Ammon's horn (tissue), 1 donor: Measurements from ENCODE around the gene NAALADL1.

ENCODE experiments used
- DNase-seq: peaks from one replicate; pipeline ENCODE4 v3.0.0-alpha.2; 2016; ENCODE audit warnings: low spot score

Gene NAALADL1

GRCh38 chr11:65058419-65059054, at the start of gene NAALADL1:
Gene NAALADL1 (minus strand): TSS chr11:65058553. CDS start chr11:65058521, 32 bp downstream.
- no peak for DNase-seq

- DNase-seq, result no peak
These were observed 49.6 kb upstream of the NAALADL1 start for GRCh38 chr11:65107751-65108468.

- DNase-seq, result no peak
These were observed 48.7 kb upstream of the NAALADL1 start for GRCh38 chr11:65107078-65107477.

DNA sequence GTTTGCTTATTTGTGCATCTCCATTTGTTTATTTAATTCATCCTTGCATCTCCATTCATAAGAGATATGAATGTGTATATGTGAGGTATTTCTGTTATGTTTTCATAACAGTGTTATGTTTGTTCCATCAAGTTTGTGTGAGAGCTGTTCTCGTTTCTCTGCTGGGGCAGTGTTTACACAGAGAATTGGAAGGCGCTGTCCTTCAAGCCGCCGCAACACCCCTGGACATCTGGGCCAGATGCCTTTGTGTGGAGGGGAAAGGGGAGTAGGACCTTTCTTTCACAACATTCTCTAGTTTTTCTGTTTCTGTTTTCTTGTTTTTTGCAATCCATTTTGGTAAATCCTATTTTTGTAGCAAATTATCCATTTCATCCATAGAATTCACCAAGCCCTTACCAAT, 46.3 kb upstream of the NAALADL1 start:
- no peak for DNase-seq

- DNase-seq, result no peak
These were observed 45.1 kb upstream of the NAALADL1 start for GRCh38 chr11:65103476-65103875.

- peak; percentile 76 for DNase-seq
These were observed 44.1 kb upstream of the NAALADL1 start for GRCh38 chr11:65102142-65103095.

- DNase-seq, result no peak
These were observed 42.5 kb upstream of the NAALADL1 start for GRCh38 chr11:65100674-65101350.

GRCh38 chr11:65096926-65097325, 38.6 kb upstream of the NAALADL1 start:
- DNase-seq, result no peak

DNA sequence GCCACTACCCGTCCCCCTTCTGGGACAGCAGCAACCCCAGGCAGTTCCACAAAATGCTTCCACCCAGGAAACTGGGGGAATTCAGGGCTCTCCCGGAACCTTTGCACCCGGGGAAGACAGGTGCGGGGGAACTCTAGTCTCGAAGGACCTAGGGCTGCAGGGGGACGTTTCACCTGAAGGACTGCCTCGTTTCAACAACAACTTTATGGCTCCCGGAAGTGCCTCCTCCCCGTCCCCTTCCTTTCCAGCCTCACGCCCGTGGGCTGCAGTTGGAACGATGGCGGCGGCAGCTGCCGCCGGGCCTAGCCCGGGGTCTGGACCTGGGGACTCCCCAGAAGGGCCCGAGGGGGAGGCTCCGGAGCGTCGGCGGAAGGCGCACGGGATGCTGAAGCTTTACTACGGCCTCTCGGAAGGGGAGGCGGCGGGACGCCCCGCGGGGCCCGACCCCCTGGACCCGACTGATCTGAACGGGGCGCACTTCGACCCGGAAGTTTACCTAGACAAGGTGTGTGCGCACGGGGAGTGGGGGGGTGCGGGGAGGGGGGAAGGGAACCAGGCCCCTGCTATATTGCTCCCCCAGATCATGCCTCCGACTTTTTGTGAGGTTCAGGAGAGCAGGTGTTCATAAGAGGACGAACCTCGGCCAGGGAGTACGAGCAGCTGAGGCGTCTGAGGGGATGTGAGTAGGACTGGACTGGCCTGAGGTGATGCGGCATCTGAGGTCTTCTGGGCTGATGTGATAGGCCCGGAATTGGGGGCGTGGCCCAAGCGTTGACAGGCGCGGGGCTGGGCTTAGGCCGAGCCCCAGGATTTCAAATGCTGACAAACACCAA, 37.8 kb upstream of the NAALADL1 start, which contains the start of gene VPS51:
Gene VPS51 (plus strand): TSS at position 241 of the 833 bp plus-strand sequence. CDS start 37 bp downstream, at position 278.
- peak; percentile 91 for DNase-seq

GRCh38 chr11:65095427-65095826, 37.1 kb upstream of the NAALADL1 start:
- DNase-seq, result no peak

DNA sequence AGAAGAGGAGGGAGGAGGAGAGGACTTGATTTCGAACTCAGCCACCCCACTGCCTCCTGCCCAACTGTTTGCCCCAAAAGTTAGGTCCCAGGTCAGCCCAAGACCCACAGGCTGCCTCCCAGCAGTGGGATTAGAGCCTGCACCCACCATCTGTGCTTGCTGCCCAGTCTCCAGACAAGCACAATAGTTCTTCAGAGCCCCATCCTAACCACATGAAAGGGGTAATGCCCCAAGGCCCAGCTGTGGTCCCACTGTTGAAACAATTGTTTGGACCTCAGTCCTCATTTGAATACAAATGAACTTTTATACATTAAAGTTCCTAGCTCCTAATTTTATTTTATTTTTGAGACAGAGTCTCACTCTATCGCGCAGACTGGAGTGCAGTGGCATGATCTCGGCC, 32.3 kb upstream of the NAALADL1 start:
- DNase-seq, result peak; percentile 75

GRCh38 chr11:65089621-65090020, 31.3 kb upstream of the NAALADL1 start:
- no peak for DNase-seq

- DNase-seq, result no peak
These were observed 29.5 kb upstream of the NAALADL1 start for GRCh38 chr11:65087827-65088226.

DNA sequence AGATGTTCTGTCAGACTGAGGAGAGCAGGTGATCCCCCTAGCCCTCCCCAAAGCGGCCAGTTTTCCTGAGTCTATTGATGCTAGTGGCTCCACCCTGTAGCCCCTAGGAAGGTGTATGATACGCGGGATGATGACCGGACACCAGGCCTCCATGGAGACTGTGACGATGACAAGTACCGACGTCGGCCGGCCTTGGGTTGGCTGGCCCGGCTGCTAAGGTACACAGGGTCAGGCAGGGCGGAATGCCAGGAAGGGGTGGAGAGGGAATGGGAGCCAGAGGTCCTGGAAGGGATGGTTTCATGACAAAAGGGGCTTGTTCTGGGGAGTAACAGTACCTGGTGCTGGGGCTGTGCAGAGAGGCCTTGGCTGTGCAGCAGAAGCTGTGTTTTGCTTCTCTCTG, 28.9 kb upstream of the NAALADL1 start:
- no peak for DNase-seq

- no peak for DNase-seq
These were observed 28.5 kb upstream of the NAALADL1 start for GRCh38 chr11:65086809-65087208.

- DNase-seq, result no peak
These were observed 27.1 kb upstream of the NAALADL1 start for GRCh38 chr11:65085446-65085845.

GRCh38 chr11:65084598-65085375, 26.4 kb upstream of the NAALADL1 start:
- DNase-seq, result no peak

DNA sequence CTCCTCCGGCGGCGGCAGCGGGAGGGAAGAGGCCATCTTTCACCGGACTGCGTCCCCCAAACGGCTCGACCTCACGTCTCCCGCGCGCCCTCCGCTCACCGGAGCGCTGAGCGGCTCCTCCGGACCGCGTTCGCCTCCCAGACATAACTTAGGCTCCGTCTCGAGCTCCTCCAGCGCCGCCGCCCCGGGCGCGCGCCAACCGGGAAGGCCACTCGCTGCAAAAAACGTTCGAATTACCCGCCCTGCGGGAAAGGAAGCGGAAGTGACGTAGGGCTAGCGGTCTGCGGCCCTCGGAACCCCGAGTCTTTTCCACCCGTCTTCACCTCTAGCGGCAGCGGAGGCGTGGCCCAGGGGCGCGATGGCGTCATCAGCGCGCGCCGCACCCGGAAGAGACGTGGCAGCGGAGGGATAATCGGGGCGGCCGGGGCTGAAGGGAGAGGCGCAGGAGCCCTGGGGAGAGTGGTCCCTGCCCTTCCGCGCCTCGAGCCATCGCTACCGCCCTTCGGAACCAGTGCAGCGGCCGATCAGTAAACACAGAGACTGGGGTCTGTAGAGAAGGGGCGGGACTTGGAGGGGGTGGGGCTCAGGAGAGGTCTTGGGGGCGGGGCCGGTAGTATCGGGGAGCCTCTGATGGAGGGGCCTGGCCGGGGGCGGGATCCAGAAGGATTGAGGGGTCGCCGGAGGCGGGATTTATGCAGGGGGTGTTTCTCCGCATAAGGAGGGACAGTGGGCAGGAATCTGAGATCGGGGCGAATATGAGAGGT, 25.7 kb upstream of the NAALADL1 start, which contains the start of the genes CDCA5 and ZFPL1:
Gene CDCA5 (minus strand): TSS at position 207 of the 764 bp plus-strand sequence. CDS start 62 bp downstream, at position 145.
Gene ZFPL1 (plus strand): TSS at position 389 of the 764 bp plus-strand sequence. CDS start 477 bp downstream, outside the sequence.
- peak; percentile 97 for DNase-seq
